Activated naive CD4-positive, alpha-beta T cell treated with Interleukin-2 at 50 U/mL for 16 hours (primary cell): Measurements from ENCODE around the gene DNAJC5G.

Experiments used
- DNase-seq: peaks from one replicate; pipeline ENCODE4 v3.0.0-alpha.2; 2020

DNAJC5G gene

GRCh38 chr2:27275211-27276150, at the start of gene DNAJC5G:
TSS of gene DNAJC5G (plus strand) at chr2:27275433. CDS start at chr2:27276729, 1,296 bp downstream.
- no peak for DNase-seq

GRCh38 chr2:27225526-27225925, 49.7 kb upstream of the DNAJC5G start:
- DNase-seq, result no peak

GRCh38 chr2:27227501-27227900, 47.7 kb upstream of the DNAJC5G start:
- no peak for DNase-seq

- no peak for DNase-seq
Observed at GRCh38 chr2:27231921-27232320, 43.3 kb upstream of the DNAJC5G start.

- DNase-seq, result no peak
Observed at GRCh38 chr2:27233341-27233740, 41.9 kb upstream of the DNAJC5G start.

- no peak for DNase-seq
Observed at GRCh38 chr2:27236136-27236535, 39.1 kb upstream of the DNAJC5G start.

GRCh38 chr2:27236626-27237025, 38.6 kb upstream of the DNAJC5G start:
- no peak for DNase-seq

- no peak for DNase-seq
Observed at GRCh38 chr2:27237341-27237945, 37.8 kb upstream of the DNAJC5G start.

- no peak for DNase-seq
Observed at GRCh38 chr2:27238976-27239375, 36.3 kb upstream of the DNAJC5G start.

GRCh38 chr2:27240406-27240805, 34.8 kb upstream of the DNAJC5G start:
- no peak for DNase-seq

- DNase-seq, result no peak
Observed at GRCh38 chr2:27241761-27242613, 33.2 kb upstream of the DNAJC5G start.

- no peak for DNase-seq
Observed at GRCh38 chr2:27242614-27242951, 32.6 kb upstream of the DNAJC5G start.

GRCh38 chr2:27243391-27244130, 31.7 kb upstream of the DNAJC5G start:
- no peak for DNase-seq

- DNase-seq, result no peak
Observed at GRCh38 chr2:27245116-27245515, 30.1 kb upstream of the DNAJC5G start.

- DNase-seq, result no peak
Observed at GRCh38 chr2:27245626-27246025, 29.6 kb upstream of the DNAJC5G start.

GRCh38 chr2:27247893-27248292, 27.3 kb upstream of the DNAJC5G start:
- DNase-seq, result no peak

- no peak for DNase-seq
Observed at GRCh38 chr2:27249159-27249890, 25.9 kb upstream of the DNAJC5G start.

GRCh38 chr2:27249891-27250651, 25.2 kb upstream of the DNAJC5G start:
- DNase-seq, result peak; percentile 45

GRCh38 chr2:27250652-27251379, 24.4 kb upstream of the DNAJC5G start:
- no peak for DNase-seq

- no peak for DNase-seq
Observed at GRCh38 chr2:27251766-27252165, 23.5 kb upstream of the DNAJC5G start.
